Suppressor macrophage (primary cell): ENCODE data around the gene SBK1.
A peak's percentile ranks its signal among the peaks of the same experiment; 100 is the strongest.

ENCODE experiments used
- DNase-seq, 4 experiments: peaks; one replicate each; pipeline ENCODE4 v3.0.0-alpha.2; 2020 to 2022

Gene SBK1

GRCh38 chr16:28283173-28283572, 9.2 kb upstream of the SBK1 start:
- DNase-seq = no peak

GRCh38 chr16:28283798-28284577, 8.3 kb upstream of the SBK1 start:
- no peak for DNase-seq

- DNase-seq = no peak
These were observed 6.7 kb upstream of the SBK1 start for GRCh38 chr16:28285649-28286048.

GRCh38 chr16:28288114-28288513, 4.2 kb upstream of the SBK1 start:
- DNase-seq = no peak

GRCh38 chr16:28289048-28289447, 3.3 kb upstream of the SBK1 start:
- DNase-seq = peak in 1 of 4 experiments; percentile 37

- no peak for DNase-seq
These were observed 2.1 kb upstream of the SBK1 start for GRCh38 chr16:28289939-28290858.

- no peak for DNase-seq
These were observed 1.5 kb upstream of the SBK1 start for GRCh38 chr16:28290859-28291254.

- DNase-seq = no peak
These were observed 641 bp downstream of the SBK1 start for GRCh38 chr16:28292731-28293600.

GRCh38 chr16:28293601-28293960, 1.3 kb downstream of the SBK1 start:
- no peak for DNase-seq

GRCh38 chr16:28294201-28294600, 1.9 kb downstream of the SBK1 start:
- DNase-seq = no peak

GRCh38 chr16:28295276-28295675, 3.0 kb downstream of the SBK1 start:
- DNase-seq = no peak

GRCh38 chr16:28297308-28297707, 5.0 kb downstream of the SBK1 start:
- DNase-seq = no peak

GRCh38 chr16:28297784-28298510, 5.6 kb downstream of the SBK1 start:
- DNase-seq = no peak

- no peak for DNase-seq
These were observed 6.2 kb downstream of the SBK1 start for GRCh38 chr16:28298511-28298878.

- no peak for DNase-seq
These were observed 8.0 kb downstream of the SBK1 start for GRCh38 chr16:28300327-28300726.

GRCh38 chr16:28301154-28301553, 8.8 kb downstream of the SBK1 start:
- no peak for DNase-seq

GRCh38 chr16:28301620-28302019, 9.3 kb downstream of the SBK1 start:
- no peak for DNase-seq

- DNase-seq = no peak
These were observed 10.8 kb downstream of the SBK1 start for GRCh38 chr16:28303132-28303531.

- DNase-seq = peak in 3 of 4 experiments; percentile 13 to 47 (median 24)
These were observed 11.9 kb downstream of the SBK1 start for GRCh38 chr16:28304214-28304613.

- no peak for DNase-seq
These were observed 15.6 kb downstream of the SBK1 start for GRCh38 chr16:28307936-28308335.

- no peak for DNase-seq
These were observed 16.7 kb downstream of the SBK1 start for GRCh38 chr16:28308794-28309584.
